Endothelial cell of umbilical vein (primary cell): ENCODE measurements around the gene HAUS3. TPM values are rescaled to one million over a fixed set of nuclear protein-coding genes. Genes with fewer than 3 reads are reported as not detected.

Experiments
- BruUV-seq: library from RNA; stranded (reverse); fragments of 400-500 nt; replicated peaks from 2 replicates; lab custom pipeline; 2021; lab: Mats Ljungman, UMichigan
- CTCF ChIA-PET: fragments of 300-600, 350-600 bp; sonication (Branson Sonifier 250); formaldehyde crosslinking; loops from one replicate; lab custom pipeline; 2021; ENCODE audit warnings: antibody characterized with exemption, inconsistent platforms; lab: Charles Lee
- POLR2A ChIA-PET: fragments of 300-600, 350-600 bp; sonication (Branson Sonifier 250); formaldehyde crosslinking; loops from one replicate; lab custom pipeline; 2021; ENCODE audit warnings: antibody characterized with exemption, inconsistent platforms; lab: Charles Lee
- DNase-seq: peaks from one replicate; pipeline ENCODE4 v3.0.0-alpha.2; 2011; ENCODE audit warnings: low read depth, low spot score
- FAIRE-seq: peaks from 2 replicates; lab custom pipeline; 2011; peaks lifted over from hg19 to GRCh38; lab: Jason Lieb, UNC
- H2AFZ ChIP-seq: 2 replicates; pipeline ENCODE4 v1.6.0; 2012; ENCODE audit warnings: low read depth, low read length, control low read depth, inconsistent platforms
- H3K27ac ChIP-seq: 2 replicates; pipeline ENCODE4 v1.5.1; 2011; ENCODE audit warnings: low read depth, mild to moderate bottlenecking, control low read depth, low read length, moderate library complexity; ENCODE audit not compliant: insufficient read depth
- H3K27me3 ChIP-seq, 2 experiments: 2 replicates each; pipeline versions ENCODE4 v1.6.0 to v1.6.1; 2011; ENCODE audit warnings: low read length in 2 of 2, mixed read lengths in 1 of 2; ENCODE audit not compliant: control insufficient read depth in 2 of 2, insufficient read depth in 2 of 2
- H3K36me3 ChIP-seq, 2 experiments: 2 replicates in 1 of 2; 3 replicates in 1 of 2; pipeline ENCODE4 v1.5.1; 2011; ENCODE audit warnings: low read length in 2 of 2, mild to moderate bottlenecking in 1 of 2, moderate library complexity in 1 of 2; ENCODE audit not compliant: control insufficient read depth in 2 of 2, insufficient read depth in 2 of 2; ENCODE audit errors: extremely low read depth in 1 of 2
- H3K4me1 ChIP-seq: 3 replicates; pipeline ENCODE4 v1.5.1; 2011; ENCODE audit warnings: mild to moderate bottlenecking, low read length; ENCODE audit not compliant: control insufficient read depth, insufficient read depth; ENCODE audit errors: extremely low read depth
- H3K4me2 ChIP-seq: 2 replicates; pipeline ENCODE4 v1.6.1; 2011; ENCODE audit warnings: low read length, control low read depth, mixed read lengths; ENCODE audit not compliant: insufficient read depth
- H3K4me3 ChIP-seq, 3 experiments: fragments of 200-600 bp in 1 of 3; sonication (generic), shearing (Covaris generic) in 1 of 3; replicated peaks in 1 of 3; 2 replicates each; pipeline ENCODE4 v1.5.1; 2011 to 2016; ENCODE audit warnings: control low read depth in 3 of 3, low read length in 3 of 3, mild to moderate bottlenecking in 2 of 3, inconsistent platforms in 1 of 3, low read depth in 1 of 3, moderate library complexity in 1 of 3; ENCODE audit not compliant: insufficient read depth in 1 of 3
- H3K79me2 ChIP-seq: 2 replicates; pipeline ENCODE4 v1.6.0; 2012; ENCODE audit warnings: low read length, inconsistent platforms; ENCODE audit not compliant: control insufficient read depth, insufficient read depth
- H3K9ac ChIP-seq: replicated peaks from 2 replicates; pipeline ENCODE3; 2011; ENCODE audit warnings: low read length, control low read depth; ENCODE audit not compliant: insufficient read depth; ENCODE audit errors: extremely low read depth
- H3K9me1 ChIP-seq: replicated peaks from 3 replicates; pipeline ENCODE4 v1.6.0; 2011; ENCODE audit warnings: mild to moderate bottlenecking, low read length; ENCODE audit not compliant: control insufficient read depth, insufficient read depth; ENCODE audit errors: extremely low read depth
- H3K9me3 ChIP-seq: replicated peaks from 2 replicates; pipeline ENCODE4 v1.5.1; 2012; ENCODE audit warnings: low read length, inconsistent platforms; ENCODE audit not compliant: control insufficient read depth, insufficient read depth
- H4K20me1 ChIP-seq: replicated peaks from 2 replicates; pipeline ENCODE3; 2011; ENCODE audit warnings: mild to moderate bottlenecking, low read length; ENCODE audit not compliant: control insufficient read depth, insufficient read depth; ENCODE audit errors: extremely low read depth
- CTCF ChIP-seq, 2 donors: IDR thresholded peaks; 1 replicate in 1 of 2; 2 replicates in 1 of 2; pipeline ENCODE4 v1.5.1; 2011; ENCODE audit warnings: low read length in 2 of 2, mild to moderate bottlenecking in 2 of 2, moderate library complexity in 2 of 2, control low read depth in 1 of 2, inconsistent platforms in 1 of 2, low read depth in 1 of 2; ENCODE audit not compliant: insufficient read depth in 1 of 2; ENCODE audit errors: extremely low read depth in 1 of 2
- EZH2 ChIP-seq: IDR thresholded peaks from 2 replicates; pipeline ENCODE4 v1.6.1; 2012; ENCODE audit warnings: borderline replicate concordance, low read depth, mild to moderate bottlenecking, moderate library complexity, low read length, inconsistent platforms; ENCODE audit not compliant: severe bottlenecking
- FOS ChIP-seq: IDR thresholded peaks from 2 replicates; pipeline ENCODE4 v1.6.1; 2011; ENCODE audit warnings: mild to moderate bottlenecking, low read length, moderate library complexity, borderline replicate concordance; ENCODE audit not compliant: insufficient read depth
- GATA2 ChIP-seq: IDR thresholded peaks from 2 replicates; pipeline ENCODE4 v1.7.0; 2011; ENCODE audit warnings: low read depth, mild to moderate bottlenecking, moderate library complexity, mixed read lengths, low read length; ENCODE audit not compliant: insufficient read length, insufficient read depth
- JUN ChIP-seq: IDR thresholded peaks from 2 replicates; pipeline ENCODE4 v1.6.1; 2011; ENCODE audit warnings: borderline replicate concordance, low read depth; ENCODE audit not compliant: insufficient read length, insufficient read depth
- MAX ChIP-seq: IDR thresholded peaks from 2 replicates; pipeline ENCODE4 v1.6.1; 2011; ENCODE audit not compliant: insufficient read depth, insufficient read length
- MYC ChIP-seq: IDR thresholded peaks from one replicate; pipeline ENCODE4 v1.6.1; 2011; ENCODE audit warnings: mild to moderate bottlenecking, low read depth, low read length
- POLR2A ChIP-seq: IDR thresholded peaks from 2 replicates; pipeline ENCODE4 v1.6.1; 2012; ENCODE audit warnings: low read depth, mild to moderate bottlenecking, control low read depth, low read length
- POLR2AphosphoS5 ChIP-seq: IDR thresholded peaks from 2 replicates; pipeline ENCODE4 v1.6.1; 2012; ENCODE audit warnings: low read depth, mild to moderate bottlenecking, control low read depth, low read length, moderate library complexity; ENCODE audit not compliant: insufficient read depth
- dilution Hi-C: fragments of 300-500 bp; cut with MboI; formaldehyde crosslinking; loops from one replicate; pipeline ENCODE4 v1.15.0; 2019; ENCODE audit warnings: low sequenced_read_pairs; ENCODE audit not compliant: extremely low pct_ligation_motif_present
- intact Hi-C: fragments of 100-400 bp; cut with micrococcal nuclease; formaldehyde crosslinking; loops from one replicate; pipeline ENCODE4 v1.10.0; 2022
- polyA plus RNA-seq, 4 experiments: library from polyadenylated mRNA; depleted of rRNA in 3 of 4; stranded (reverse) in 3 of 4; unstranded in 1 of 4; fragments of >200 nt; gene quantifications; 2 replicates each; pipeline versions ENCODE4 v1.2.1 to v1.2.3, GENCODE V29; 2011 to 2012; ENCODE audit warnings: missing spikeins in 1 of 4
- total RNA-seq: library from RNA; stranded (reverse); gene quantifications from 2 replicates; pipeline ENCODE4 v1.2.3, GENCODE V29; 2021

HAUS3 gene
- total and polyA plus RNA-seq, 2 donors (not counting 3 experiments of a cell fraction or from before 2014, with no cell fraction given) = 4.4 to 15.9 TPM

DNA sequence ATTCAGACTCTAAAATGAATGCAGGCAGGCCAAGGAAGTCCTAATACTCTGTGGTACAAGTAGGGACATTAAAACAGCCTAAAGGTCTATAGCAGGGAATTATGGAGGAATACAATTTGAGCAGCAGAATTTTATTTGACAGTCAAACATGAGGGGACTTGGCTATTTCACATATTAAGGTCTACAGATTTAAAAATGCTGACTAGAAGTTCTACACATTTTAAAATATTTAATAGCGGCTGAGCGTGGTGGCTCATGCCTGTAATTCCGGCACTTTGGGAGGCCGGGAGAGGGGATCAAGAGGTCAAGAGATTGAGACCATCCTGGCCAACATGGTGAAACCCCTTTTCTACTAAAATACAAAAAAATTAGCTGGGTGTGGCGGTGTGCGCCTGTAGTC lies 10.8 kb downstream of the HAUS3 start:
- no peak for TF ChIP-seq EZH2
- no peak for TF ChIP-seq MYC
- TF ChIP-seq JUN = no peak
- TF ChIP-seq POLR2AphosphoS5 = no peak
- no peak for TF ChIP-seq POLR2A
- Histone ChIP-seq H3K4me3 (no peak overlapping the region), H3K4me1 (no peaks in the 10 kb centered on the region), H3K4me2 (no peak overlapping the region), H3K9me1 (no peaks in the 10 kb centered on the region), H3K27ac (no peak overlapping the region), H3K79me2 (peaks cover under 1% of the 10 kb centered on the region), H3K27me3 (no peaks in the 10 kb centered on the region), H3K36me3 (peaks cover 3 to 4% of the 10 kb centered on the region in 2 experiments), H2AFZ (no peak overlapping the region), H3K9ac (no peak overlapping the region), H4K20me1 (no peaks in the 10 kb centered on the region), H3K9me3 (no peaks in the 10 kb centered on the region)
- no TSS peak for BruUV-seq
- FAIRE-seq = no peak
- dilution Hi-C loops (no loop called here), intact Hi-C loops (no loop called here)
- CTCF ChIA-PET = interaction anchor here (0.8 to 2.4 kb wide), 3 partner anchors 9 to 14 kb away, joined by 3 to 20 read pairs (median 4); no protein-coding TSS in a partner anchor
- POLR2A ChIA-PET = no interaction called here
- DNase-seq = no peak

DNA sequence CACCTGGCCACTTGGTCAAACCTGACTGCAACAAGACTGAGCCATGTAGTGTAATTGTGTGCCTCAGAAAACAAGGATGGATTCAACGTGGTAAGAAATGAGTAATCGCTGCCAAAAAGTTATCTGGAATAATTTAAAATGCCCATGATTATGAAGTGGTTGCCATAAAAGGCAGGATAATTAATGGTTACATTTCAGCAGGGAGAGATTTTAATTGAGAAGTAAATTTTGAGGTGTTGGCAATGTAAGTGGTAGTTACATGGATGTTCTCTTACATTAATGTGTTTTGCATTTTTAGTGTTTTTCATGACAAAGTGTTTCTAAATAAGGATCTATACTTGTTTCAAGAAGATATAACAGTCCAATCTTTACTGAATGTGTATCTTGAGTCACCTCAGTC lies 15.7 kb downstream of the HAUS3 start:
- ChIA-PET POLR2A (no interaction called here), CTCF (interaction anchor here (1.2 to 1.7 kb wide), 3 partner anchors 10 to 14 kb away, joined by 3 to 4 read pairs (median 3); no protein-coding TSS in a partner anchor)
- TF ChIP-seq JUN (no peak), CTCF (IDR thresholded peaks at IDR 0.05; ENCODE audit: extremely low read depth in 1 of 2, insufficient read depth in 1 of 2, low read depth in 1 of 2, low read length in 2 of 2) (no peak), MYC (no peak), EZH2 (no peak), POLR2AphosphoS5 (no peak), GATA2 (no peak), FOS (no peak), POLR2A (no peak), MAX (no peak)
- Histone ChIP-seq H3K4me3 (no peak overlapping the region), H3K36me3 (peaks cover 0 to 6% of the 10 kb centered on the region in 2 experiments), H3K27me3 (no peaks in the 10 kb centered on the region), H3K9me3 (no peaks in the 10 kb centered on the region), H3K27ac (no peak overlapping the region), H4K20me1 (no peaks in the 10 kb centered on the region), H2AFZ (no peak overlapping the region), H3K4me2 (no peak overlapping the region), H3K79me2 (no peaks in the 10 kb centered on the region), H3K9ac (no peak overlapping the region), H3K9me1 (no peaks in the 10 kb centered on the region), H3K4me1 (no peaks in the 10 kb centered on the region)
- intact Hi-C loops = no loop called here
- DNase-seq = no peak
- FAIRE-seq = no peak
- BruUV-seq = no TSS peak
- dilution Hi-C loops = no loop called here
